Measurements from ENCODE around the gene OR8H3.

GRCh38 chr11:56151376-56151775 is 29.2 kb downstream of the OR8H3 start:
- TF ChIP-seq CTCF (conservative IDR thresholded peaks at IDR 0.05; ENCODE audit: low read length) (no peak), EZH2phosphoT487 (IDR thresholded peaks at IDR 0.05; ENCODE audit: borderline replicate concordance, low read depth, low read length) (no peak)

Measured in OCI-LY7 (cell line).